Upper lobe of left lung (tissue), 4 donors: ENCODE measurements around the gene PRAC2.

Experiments
- CTCF ChIP-seq, 6 experiments: fragments of 450-650 bp in 4 of 6; fragments of 200-600 bp in 2 of 6; sonication (generic) in 2 of 6; IDR thresholded peaks; one replicate each; pipeline ENCODE4 v1.5.1; 2016 to 2019; ENCODE audit warnings: antibody characterized with exemption in 6 of 6
- EP300 ChIP-seq, 4 donors: sonication (generic); formaldehyde crosslinking; IDR thresholded peaks; one replicate each; pipeline ENCODE4 v1.5.1; 2017; ENCODE audit warnings: antibody characterized with exemption in 4 of 4, control low read depth in 2 of 4
- POLR2A ChIP-seq, 4 donors: fragments of 450-650 bp; IDR thresholded peaks; one replicate each; pipeline ENCODE4 v1.5.1; 2016 to 2017; ENCODE audit warnings: antibody characterized with exemption in 4 of 4, mild to moderate bottlenecking in 2 of 4

- TF ChIP-seq CTCF (IDR thresholded peaks at IDR 0.05) (no peak), POLR2A (IDR thresholded peaks at IDR 0.05) (no peak), EP300 (IDR thresholded peaks at IDR 0.05) (no peak)
Observed at GRCh38 chr17:48746916-48747444, 24.0 kb downstream of the PRAC2 start.
